Measurements from ENCODE around the gene ZC3H10.

Gene ZC3H10

GRCh38 chr12:56134897-56135296 lies 16.8 kb downstream of the ZC3H10 start:
- Histone ChIP-seq H3K27ac (no peak overlapping the region), H3K4me3 (no peak overlapping the region)
- no peak for TF ChIP-seq CTCF (IDR thresholded peaks at IDR 0.05)
- no peak for DNase-seq (ENCODE audit: low spot score)

GRCh38 chr12:56137853-56138571 lies 19.9 kb downstream of the ZC3H10 start:
- Histone ChIP-seq H3K4me3 (no peak overlapping the region), H3K27ac (no peak overlapping the region)
- TF ChIP-seq CTCF (IDR thresholded peaks at IDR 0.05): no peak
- no peak for DNase-seq (ENCODE audit: low spot score)

- TF ChIP-seq CTCF (IDR thresholded peaks at IDR 0.05): no peak
- peak overlapping the region in 1 of 2 donors; percentile 64 for H3K27ac ChIP-seq
- no peak for DNase-seq (ENCODE audit: low spot score)
- H3K4me3 ChIP-seq: no peak overlapping the region
Observed at GRCh38 chr12:56141946-56142784, 24.1 kb downstream of the ZC3H10 start.

- peak overlapping the region in 1 of 2 donors; percentile 64 for H3K27ac ChIP-seq
Observed at GRCh38 chr12:56143217-56143616, 25.2 kb downstream of the ZC3H10 start.

GRCh38 chr12:56143870-56144269 lies 25.8 kb downstream of the ZC3H10 start:
- Histone ChIP-seq H3K4me3 (no peak overlapping the region), H3K27ac (peak overlapping the region in 1 of 2 donors; percentile 64)
- no peak for DNase-seq (ENCODE audit: low spot score)
- TF ChIP-seq CTCF (IDR thresholded peaks at IDR 0.05): no peak

More at GRCh38 chr12:56143217-56143616, 25.2 kb downstream of the ZC3H10 start:
- no peak overlapping the region for H3K4me3 ChIP-seq
- no peak for DNase-seq (ENCODE audit: low spot score)
- no peak for TF ChIP-seq CTCF (IDR thresholded peaks at IDR 0.05)

- no peak overlapping the region for H3K4me3 ChIP-seq
- no peak overlapping the region for H3K27ac ChIP-seq
- DNase-seq (ENCODE audit: low spot score): no peak
- no peak for TF ChIP-seq CTCF (IDR thresholded peaks at IDR 0.05)
Observed at GRCh38 chr12:56145217-56145616, 27.2 kb downstream of the ZC3H10 start.
